DND-41 (cell line): ENCODE results near the gene HEMK1.
A peak's percentile ranks its signal among the peaks of the same experiment; 100 is the strongest.

Experiments
- ATAC-seq: fragments of 200-7000 bp; cut with Tn5 transposase; 3 replicates; pipeline ENCODE4 v1.9.1; 2021; ENCODE audit warnings: low read depth; ENCODE audit not compliant: insufficient read depth
- DNase-seq: peaks from one replicate; pipeline ENCODE4 v3.0.0-alpha.2; 2020
- H2AFZ ChIP-seq: 2 replicates; pipeline ENCODE4 v1.6.0; 2012; ENCODE audit warnings: low read depth, low read length
- H3K27ac ChIP-seq: 2 replicates; pipeline ENCODE4 v1.5.1; 2012; ENCODE audit warnings: low read length, inconsistent platforms
- H3K27me3 ChIP-seq: fragments of 200-600 bp; sonication (generic); 2 replicates; pipeline ENCODE4 v1.6.0; 2012; ENCODE audit warnings: low read length, mild to moderate bottlenecking, inconsistent platforms; ENCODE audit not compliant: insufficient read depth, poor library complexity
- H3K36me3 ChIP-seq: 2 replicates; pipeline ENCODE4 v1.5.1; 2012; ENCODE audit warnings: low read length, inconsistent platforms; ENCODE audit not compliant: insufficient read depth
- H3K4me1 ChIP-seq: 2 replicates; pipeline ENCODE4 v1.5.1; 2012; ENCODE audit warnings: mild to moderate bottlenecking, low read length; ENCODE audit not compliant: insufficient read depth
- H3K4me2 ChIP-seq: 2 replicates; pipeline ENCODE4 v1.6.0; 2012; ENCODE audit warnings: mild to moderate bottlenecking, moderate library complexity, low read length, inconsistent platforms; ENCODE audit not compliant: insufficient read depth
- H3K4me3 ChIP-seq, 2 experiments: fragments of 200-600 bp in 1 of 2; shearing (Covaris generic) in 1 of 2; 2 replicates each; pipeline ENCODE4 v1.5.1; 2012 to 2016; ENCODE audit warnings: inconsistent platforms in 2 of 2, low read length in 2 of 2, mild to moderate bottlenecking in 2 of 2, low read depth in 1 of 2, moderate library complexity in 1 of 2
- H3K79me2 ChIP-seq: 2 replicates; pipeline ENCODE4 v1.6.0; 2012; ENCODE audit warnings: low read length, inconsistent platforms; ENCODE audit not compliant: insufficient read depth
- H3K9ac ChIP-seq: 2 replicates; pipeline ENCODE4 v1.6.0; 2012; ENCODE audit warnings: low read depth, mild to moderate bottlenecking, inconsistent platforms, low read length, moderate library complexity
- H3K9me3 ChIP-seq: 2 replicates; pipeline ENCODE4 v1.5.1; 2012; ENCODE audit warnings: low read length, moderate library complexity, mild to moderate bottlenecking, inconsistent platforms; ENCODE audit not compliant: insufficient read depth, severe bottlenecking
- H4K20me1 ChIP-seq: 2 replicates; pipeline ENCODE4 v1.6.0; 2012; ENCODE audit warnings: low read length; ENCODE audit not compliant: insufficient read depth
- EZH2 ChIP-seq: IDR thresholded peaks from 3 replicates; pipeline ENCODE4 v1.6.1; 2012; ENCODE audit warnings: borderline replicate concordance, low read depth, mild to moderate bottlenecking, moderate library complexity, low read length, inconsistent platforms; ENCODE audit not compliant: severe bottlenecking
- TF ChIP-seq, protein P1 (sequence below): IDR thresholded peaks from 2 replicates; pipeline ENCODE4 v1.5.1; 2012; ENCODE audit warnings: borderline replicate concordance, low read length, moderate library complexity, mild to moderate bottlenecking; ENCODE audit not compliant: poor library complexity, severe bottlenecking; ENCODE audit errors: extremely low read depth

Gene HEMK1

GRCh38 chr3:50580683-50581458, 11.5 kb downstream of the HEMK1 start:
- H3K9ac ChIP-seq: no peak overlapping the region
- peaks cover 22% of the 10 kb centered on the region for H3K79me2 ChIP-seq
- H2AFZ ChIP-seq: no peak overlapping the region
- peak overlapping the region; percentile 96 for H3K27ac ChIP-seq
- H3K27me3 ChIP-seq: no peaks in the 10 kb centered on the region
- ATAC-seq: peak; percentile 33; the same call in 1 of the 3 replicates
- no peaks in the 10 kb centered on the region for H3K9me3 ChIP-seq
- TF ChIP-seq, protein P1, sequence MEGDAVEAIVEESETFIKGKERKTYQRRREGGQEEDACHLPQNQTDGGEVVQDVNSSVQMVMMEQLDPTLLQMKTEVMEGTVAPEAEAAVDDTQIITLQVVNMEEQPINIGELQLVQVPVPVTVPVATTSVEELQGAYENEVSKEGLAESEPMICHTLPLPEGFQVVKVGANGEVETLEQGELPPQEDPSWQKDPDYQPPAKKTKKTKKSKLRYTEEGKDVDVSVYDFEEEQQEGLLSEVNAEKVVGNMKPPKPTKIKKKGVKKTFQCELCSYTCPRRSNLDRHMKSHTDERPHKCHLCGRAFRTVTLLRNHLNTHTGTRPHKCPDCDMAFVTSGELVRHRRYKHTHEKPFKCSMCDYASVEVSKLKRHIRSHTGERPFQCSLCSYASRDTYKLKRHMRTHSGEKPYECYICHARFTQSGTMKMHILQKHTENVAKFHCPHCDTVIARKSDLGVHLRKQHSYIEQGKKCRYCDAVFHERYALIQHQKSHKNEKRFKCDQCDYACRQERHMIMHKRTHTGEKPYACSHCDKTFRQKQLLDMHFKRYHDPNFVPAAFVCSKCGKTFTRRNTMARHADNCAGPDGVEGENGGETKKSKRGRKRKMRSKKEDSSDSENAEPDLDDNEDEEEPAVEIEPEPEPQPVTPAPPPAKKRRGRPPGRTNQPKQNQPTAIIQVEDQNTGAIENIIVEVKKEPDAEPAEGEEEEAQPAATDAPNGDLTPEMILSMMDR: peak; percentile 29
- no peak for TF ChIP-seq EZH2
- H3K4me2 ChIP-seq: no peak overlapping the region
- H4K20me1 ChIP-seq: no peaks in the 10 kb centered on the region
- DNase-seq: no peak
- no peak overlapping the region for H3K4me3 ChIP-seq
- peaks cover 100% of the 10 kb centered on the region for H3K36me3 ChIP-seq
- H3K4me1 ChIP-seq: peaks cover 24% of the 10 kb centered on the region

DNA sequence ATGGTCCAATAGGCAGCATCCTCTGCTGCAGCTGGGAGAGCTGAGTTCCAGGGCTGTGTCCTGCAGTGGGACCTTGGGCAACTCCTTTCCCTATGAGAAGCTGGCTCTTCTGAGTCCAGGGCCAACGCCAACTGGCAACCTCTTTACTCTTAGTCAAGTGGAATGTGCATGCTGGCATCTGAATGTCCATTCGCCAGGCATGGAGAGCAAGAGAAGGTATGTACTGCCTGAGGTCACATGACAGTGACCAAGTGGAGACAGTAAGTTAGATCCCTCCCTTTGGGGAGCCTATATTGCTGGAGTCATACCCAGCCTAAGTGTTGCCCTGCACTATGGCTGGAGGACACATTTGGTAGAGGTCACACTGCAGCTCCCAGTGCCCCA, 12.1 kb downstream of the HEMK1 start:
- H3K27ac ChIP-seq: peak overlapping the region; percentile 96
- DNase-seq (no peak), ATAC-seq (no peak)
- no peak for TF ChIP-seq EZH2
- TF ChIP-seq, protein P1: no peak
- no peaks in the 10 kb centered on the region for H3K9me3 ChIP-seq
- H3K4me1 ChIP-seq: peaks cover 26% of the 10 kb centered on the region
- peaks cover 99% of the 10 kb centered on the region for H3K36me3 ChIP-seq
- H3K4me3 ChIP-seq: no peak overlapping the region
- no peak overlapping the region for H3K9ac ChIP-seq
- H2AFZ ChIP-seq: no peak overlapping the region
- no peak overlapping the region for H3K4me2 ChIP-seq
- no peaks in the 10 kb centered on the region for H4K20me1 ChIP-seq
- H3K79me2 ChIP-seq: peaks cover 16% of the 10 kb centered on the region
- H3K27me3 ChIP-seq: no peaks in the 10 kb centered on the region

DNA sequence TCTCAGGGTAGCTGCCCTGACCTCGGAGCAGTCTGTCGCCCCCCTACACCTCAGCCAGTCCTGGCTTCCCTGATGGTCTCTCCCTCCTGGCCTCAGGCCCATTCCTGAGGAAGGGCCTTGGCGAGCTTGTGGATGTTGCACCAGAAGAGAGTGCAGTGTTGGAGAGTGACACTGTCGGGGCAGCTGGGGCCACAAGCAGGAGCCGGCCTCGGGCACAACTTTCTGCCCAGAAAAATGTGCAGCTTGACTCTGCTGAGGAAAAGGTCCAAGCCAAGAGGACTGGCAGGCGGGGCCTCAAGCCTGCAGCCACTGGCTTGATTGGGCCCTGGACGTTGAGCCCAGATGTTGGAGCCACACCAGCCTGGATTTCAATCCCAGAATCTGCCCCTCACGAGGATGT, 12.8 kb downstream of the HEMK1 start:
- DNase-seq (no peak), ATAC-seq (no peak)
- no peaks in the 10 kb centered on the region for H3K27me3 ChIP-seq
- no peak for TF ChIP-seq EZH2
- TF ChIP-seq, protein P1: no peak
- no peak overlapping the region for H3K4me2 ChIP-seq
- no peaks in the 10 kb centered on the region for H4K20me1 ChIP-seq
- H3K9ac ChIP-seq: no peak overlapping the region
- H3K4me3 ChIP-seq: no peak overlapping the region
- H3K4me1 ChIP-seq: peaks cover 29% of the 10 kb centered on the region
- no peak overlapping the region for H2AFZ ChIP-seq
- peak overlapping the region; percentile 96 for H3K27ac ChIP-seq
- no peaks in the 10 kb centered on the region for H3K9me3 ChIP-seq
- H3K79me2 ChIP-seq: peaks cover 16% of the 10 kb centered on the region
- H3K36me3 ChIP-seq: peaks cover 98% of the 10 kb centered on the region
